Omental fat pad (tissue), 4 donors: Measurements from ENCODE around the gene FZD10. TPM values are rescaled to one million over a fixed set of nuclear protein-coding genes. Genes with fewer than 3 reads are reported as not detected.

Experiments used
- ATAC-seq: fragments of 150-250 bp; one replicate; pipeline ENCODE4 v1.9.1; 2016; ENCODE audit warnings: mild to moderate bottlenecking, moderate library complexity; ENCODE audit not compliant: low FRiP score
- DNase-seq: peaks from one replicate; pipeline ENCODE4 v3.0.0-alpha.2; 2019; ENCODE audit warnings: low spot score
- CTCF ChIP-seq, 3 donors: fragments of 450-650 bp; IDR thresholded peaks; one replicate each; pipeline ENCODE4 v1.5.1; 2016 to 2017; ENCODE audit warnings: antibody characterized with exemption in 3 of 3, mild to moderate bottlenecking in 3 of 3, moderate library complexity in 2 of 3
- total RNA-seq, 4 donors: library from RNA; depleted of rRNA; stranded (reverse); fragments of >200 nt; gene quantifications; one replicate each; pipeline ENCODE4 v1.1.0, GENCODE V29; 2016

The FZD10 gene
- total RNA-seq, 4 donors from 2014 or later, result 0.25 to 3.8 (median 0.98) TPM

GRCh38 chr12:130166306-130166705 is 4.0 kb downstream of the FZD10 start:
- no peak for ATAC-seq
- TF ChIP-seq CTCF (IDR thresholded peaks at IDR 0.05), result no peak
- no peak for DNase-seq

GRCh38 chr12:130167537-130167936 is 5.3 kb downstream of the FZD10 start:
- no peak for ATAC-seq
- DNase-seq, result no peak
- no peak for TF ChIP-seq CTCF (IDR thresholded peaks at IDR 0.05)

GRCh38 chr12:130169256-130169655 is 7.0 kb downstream of the FZD10 start:
- TF ChIP-seq CTCF (IDR thresholded peaks at IDR 0.05), result no peak
- ATAC-seq (no peak), DNase-seq (no peak)

GRCh38 chr12:130169924-130170323 is 7.7 kb downstream of the FZD10 start:
- no peak for DNase-seq
- TF ChIP-seq CTCF (IDR thresholded peaks at IDR 0.05), result no peak
- ATAC-seq, result no peak

- TF ChIP-seq CTCF (IDR thresholded peaks at IDR 0.05), result no peak
- ATAC-seq (no peak), DNase-seq (no peak)
Observed at GRCh38 chr12:130170611-130171010, 8.3 kb downstream of the FZD10 start.

GRCh38 chr12:130177635-130178242 is 15.5 kb downstream of the FZD10 start:
- no peak for DNase-seq
- TF ChIP-seq CTCF (IDR thresholded peaks at IDR 0.05), result no peak
- no peak for ATAC-seq

- no peak for ATAC-seq
- DNase-seq, result no peak
- no peak for TF ChIP-seq CTCF (IDR thresholded peaks at IDR 0.05)
Observed at GRCh38 chr12:130178282-130178681, 16.0 kb downstream of the FZD10 start.
